ENCODE results near the gene NRAS. TPM values are rescaled to one million over a fixed set of nuclear protein-coding genes. Genes with fewer than 3 reads are reported as not detected.
A peak's percentile ranks its signal among the peaks of the same experiment; 100 is the strongest.

The NRAS gene
- total and polyA plus RNA-seq, 7 donors = 13.0 to 55.5 (median 16.1) TPM

- intact Hi-C loops (cut with DNase I) = loop anchor here (1.0 to 2.0 kb wide), 2 partner anchors 46 to 90 kb away; partner anchors contain the start of genes BCAS2 and NRAS
- Histone ChIP-seq H3K4me1 (peaks cover 0 to 16% (median 7%) of the 10 kb centered on the region in 4 donors), H3K9me3 (no peaks in the 10 kb centered on the region), H3K27ac (peak overlapping the region; percentile 66 to 79 (median 77)), H3K36me3 (no peaks in the 10 kb centered on the region), H3K4me3 (peak overlapping the region; percentile 63 to 88 (median 78)), H3K27me3 (no peaks in the 10 kb centered on the region)
- peak; percentile 95 for DNase-seq
- TF ChIP-seq CTCF (IDR thresholded peaks at IDR 0.05) (peak in 2 of 4 experiments; percentile 14 to 22), POLR2A (IDR thresholded peaks at IDR 0.05) (no peak), POLR2AphosphoS5 (IDR thresholded peaks at IDR 0.05) (peak in 3 of 4 donors; percentile 36 to 87 (median 59))
- WGBS, 2 donors = 1 to 3% methylated on average over 45 of the region's 45 CpGs
These were observed 46.2 kb downstream of the NRAS start for GRCh38 chr1:114670083-114671010.

- peak within 1 kb of the TSS; percentile 66 to 79 (median 77) for H3K27ac ChIP-seq
- peak in 1 of 4 donors; percentile 46 for TF ChIP-seq POLR2AphosphoS5 (IDR thresholded peaks at IDR 0.05)
- TF ChIP-seq POLR2A (IDR thresholded peaks at IDR 0.05) = no peak
- DNase-seq = no peak
- intact Hi-C loops (cut with DNase I) = loop anchor here (1.0 to 2.0 kb wide), 2 partner anchors 47 to 89 kb away; partner anchors contain the start of genes BCAS2 and NRAS
- whole genome bisulfite sequencing, 2 donors = 1% methylated on average over 50 of the region's 50 CpGs
- H3K36me3 ChIP-seq = no peaks in the 10 kb centered on the region
- no peaks in the 10 kb centered on the region for H3K9me3 ChIP-seq
- H3K4me3 ChIP-seq = peak within 1 kb of the TSS; percentile 63 to 88 (median 78)
- peaks cover 0 to 16% (median 7%) of the 10 kb centered on the region in 4 donors for H3K4me1 ChIP-seq
- H3K27me3 ChIP-seq = no peaks in the 10 kb centered on the region
These were observed 46.9 kb downstream of the NRAS start, which contains the start of gene DENND2C for GRCh38 chr1:114669562-114670082. DENND2C (minus strand) TSS chr1:114670049; CDS start chr1:114625984, 44,065 bp downstream.

- Histone ChIP-seq H3K9me3 (no peaks in the 10 kb centered on the region), H3K36me3 (no peaks in the 10 kb centered on the region), H3K27me3 (no peaks in the 10 kb centered on the region), H3K4me3 (peak overlapping the region; percentile 63 to 88 (median 78)), H3K27ac (peak overlapping the region; percentile 66 to 79 (median 77)), H3K4me1 (peaks cover 0 to 16% (median 7%) of the 10 kb centered on the region in 4 donors)
- DNase-seq = no peak
- no peak for TF ChIP-seq CTCF (IDR thresholded peaks at IDR 0.05)
- no peak for TF ChIP-seq POLR2AphosphoS5 (IDR thresholded peaks at IDR 0.05)
- TF ChIP-seq EP300 (IDR thresholded peaks at IDR 0.05) = no peak
- no peak for TF ChIP-seq POLR2A (IDR thresholded peaks at IDR 0.05)
- intact Hi-C loops (cut with DNase I) = no loop called here
- WGBS, 2 donors = 44 to 55% methylated on average over 13 of the region's 13 CpGs
These were observed 47.6 kb downstream of the NRAS start for GRCh38 chr1:114668784-114669561.

GRCh38 chr1:114668373-114668772 lies 48.2 kb downstream of the NRAS start:
- intact Hi-C loops (cut with DNase I) = no loop called here
- TF ChIP-seq POLR2AphosphoS5 (IDR thresholded peaks at IDR 0.05) = no peak
- no peak for TF ChIP-seq EP300 (IDR thresholded peaks at IDR 0.05)
- TF ChIP-seq POLR2A (IDR thresholded peaks at IDR 0.05) = no peak
- no peak for TF ChIP-seq CTCF (IDR thresholded peaks at IDR 0.05)
- H3K36me3 ChIP-seq = no peaks in the 10 kb centered on the region
- no peak overlapping the region for H3K27ac ChIP-seq
- DNase-seq = no peak
- H3K27me3 ChIP-seq = no peaks in the 10 kb centered on the region
- H3K4me3 ChIP-seq = no peak overlapping the region
- peaks cover 0 to 16% (median 7%) of the 10 kb centered on the region in 4 donors for H3K4me1 ChIP-seq
- H3K9me3 ChIP-seq = no peaks in the 10 kb centered on the region
- 75 to 88% methylated on average over 4 of the region's 4 CpGs for WGBS, 2 donors

Data from sigmoid colon (tissue), 7 donors.